Adrenal gland (tissue), 12 donors: Measurements from ENCODE around the gene SMG9. TPM values are rescaled to one million over a fixed set of nuclear protein-coding genes. Genes with fewer than 3 reads are reported as not detected.

Source experiments
- DNase-seq, 7 donors: peaks; one replicate each; pipeline ENCODE4 v3.0.0-alpha.2; 2019 to 2020
- H3K27ac ChIP-seq, 5 donors: fragments of 200-600 bp; sonication (generic) in 4 of 5; 1 replicate in 3 of 5; 2 replicates in 2 of 5; pipeline versions ENCODE4 v1.5.1 to v1.8.0; 2016 to 2020; ENCODE audit warnings: mild to moderate bottlenecking in 1 of 5
- H3K27me3 ChIP-seq: fragments of 200-600 bp; 2 replicates; pipeline ENCODE4 v1.8.0; 2021
- H3K36me3 ChIP-seq, 2 donors: fragments of 200-600 bp; replicated peaks in 1 of 2; 1 replicate in 1 of 2; 2 replicates in 1 of 2; pipeline versions ENCODE4 v1.5.1 to v1.8.0; 2018 to 2022
- H3K4me1 ChIP-seq, 2 donors: fragments of 200-600 bp; replicated peaks in 1 of 2; 1 replicate in 1 of 2; 2 replicates in 1 of 2; pipeline versions ENCODE4 v1.5.1 to v1.8.0; 2018 to 2021
- H3K4me3 ChIP-seq, 4 donors: fragments of 200-600 bp; sonication (generic) in 3 of 4; one replicate each; pipeline ENCODE4 v1.5.1; 2016 to 2018
- H3K9me3 ChIP-seq, 3 donors: fragments of 200-600 bp; sonication (generic) in 1 of 3; replicated peaks in 1 of 3; 1 replicate in 2 of 3; 2 replicates in 1 of 3; pipeline versions ENCODE4 v1.5.1 to v1.8.0; 2016 to 2021
- CTCF ChIP-seq, 6 experiments: fragments of 450-650 bp in 4 of 6; fragments of 200-600 bp in 2 of 6; sonication (generic) in 1 of 6; IDR thresholded peaks; 1 replicate in 5 of 6; 2 replicates in 1 of 6; pipeline versions ENCODE4 v1.5.1 to v1.8.0; 2016 to 2021; ENCODE audit warnings: antibody characterized with exemption in 6 of 6, mild to moderate bottlenecking in 2 of 6, moderate library complexity in 1 of 6
- POLR2A ChIP-seq, 2 donors: fragments of 450-650 bp; IDR thresholded peaks; one replicate each; pipeline ENCODE4 v1.6.1; 2017; ENCODE audit warnings: antibody characterized with exemption in 2 of 2, mild to moderate bottlenecking in 2 of 2, moderate library complexity in 1 of 2
- WGBS, 4 donors: extraction: QIAGEN DNeasy Blood & Tissue Kit in 2 of 4; methylation state at CpG; one replicate each; pipeline versions ENCODE4 v1.1.5 to v1.1.7; 2013 to 2017; 5-methylcytosine and 5-hydroxymethylcytosine counted together
- intact Hi-C, 2 donors: fragments of 100-400 bp; cut with DNase I; formaldehyde crosslinking; loops; one replicate each; pipeline versions ENCODE4 v1.14.1 to v1.15.0; 2022 to 2023
- polyA plus RNA-seq, 3 donors: library from polyadenylated mRNA; stranded (reverse); fragments of 200-250 nt in 2 of 3; fragments of 350-450 nt in 1 of 3; fragmentation: Illumina TruSeq in 1 of 3; extraction: RNeasy Lipid Tissue Mini Kit (QIAGEN cat#74804) in 1 of 3; gene quantifications; one replicate each; pipeline ENCODE4 v1.2.3, GENCODE V29; 2013 to 2014
- total RNA-seq, 9 donors: library from RNA; depleted of rRNA in 4 of 9; stranded (reverse); fragments of >200 nt in 4 of 9; fragments of 120-200 nt in 1 of 9; fragmentation: NEBNext Ultra II Directional in 1 of 9; extraction: Animal tissue kit (Norgen Biotek cat#: 25700) in 1 of 9; gene quantifications; one replicate each; pipeline versions ENCODE4 v1.1.0 to v1.2.4, GENCODE V29; 2013 to 2023
- donor health status: healthy with polysubstance abuse.
- donor health status: Bipolar disorder and iron deficiency.
- donor health status: DM: yes; HTN: yes; CAD: no.
- donor health status: DM: no; HTN: no; CAD: no.
- donor health status: DM: no; HTN: no; CAD: no.
- donor health status: DM: yes; HTN: yes; CAD: no.

SMG9 gene
- total and polyA plus RNA-seq, 12 donors, result 19.4 to 63.2 (median 42.8) TPM

DNA sequence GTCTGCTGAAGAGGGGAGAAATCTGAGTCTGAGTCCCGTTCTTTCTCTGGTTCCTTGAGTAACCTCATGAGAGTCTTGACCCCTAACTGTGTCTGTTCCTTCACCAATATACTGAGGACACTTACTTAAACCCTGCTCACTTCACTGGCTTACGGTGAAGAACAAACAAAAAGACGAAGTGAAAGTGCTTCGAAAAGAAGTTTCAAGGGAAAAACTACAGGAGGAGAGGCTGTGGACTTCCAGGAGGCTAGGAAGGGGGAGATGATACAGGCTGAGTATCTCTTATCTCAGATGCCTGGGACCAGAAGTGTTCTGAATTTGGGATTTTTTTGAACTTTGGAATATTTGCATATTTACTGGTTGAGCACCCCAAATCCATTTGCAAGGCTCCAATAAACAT is 6.1 kb downstream of the SMG9 start:
- Histone ChIP-seq H3K9me3 (no peaks in the 10 kb centered on the region), H3K27me3 (no peaks in the 10 kb centered on the region), H3K4me3 (no peak overlapping the region), H3K36me3 (peaks cover 0 to 71% of the 10 kb centered on the region in 2 donors), H3K4me1 (peaks cover 16 to 20% of the 10 kb centered on the region in 2 donors), H3K27ac (no peak overlapping the region)
- TF ChIP-seq POLR2A (IDR thresholded peaks at IDR 0.05) (no peak), CTCF (IDR thresholded peaks at IDR 0.05) (no peak)
- WGBS, 4 donors, result 77 to 82% (median 80%) methylated on average over 4 of the region's 4 CpGs
- DNase-seq, result no peak
- intact Hi-C loops, result loop anchor here in 1 of 2 donors (5.0 kb wide), 1 partner anchor 34 kb away; the partner anchor contains the start of gene KCNN4

DNA sequence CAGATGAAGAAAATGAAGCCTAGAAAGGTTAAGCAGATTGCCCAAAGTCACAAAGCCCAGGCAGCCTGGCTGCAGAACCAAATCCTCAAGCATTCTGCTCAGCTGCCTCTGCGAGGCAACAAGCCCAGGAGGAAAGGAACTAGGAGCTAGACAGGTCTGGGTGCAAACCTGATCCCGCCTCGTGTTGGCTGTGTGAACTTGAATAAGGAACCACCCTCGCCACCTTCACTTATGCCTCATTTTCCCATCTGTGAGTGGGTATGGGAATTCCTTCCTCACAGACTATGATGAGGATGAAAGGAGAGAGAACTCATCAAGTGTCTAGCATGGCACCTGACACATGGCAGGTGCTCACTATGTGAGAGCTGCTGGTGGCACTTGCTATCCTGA is 6.6 kb downstream of the SMG9 start:
- Histone ChIP-seq H3K27me3 (no peaks in the 10 kb centered on the region), H3K36me3 (peaks cover 0 to 72% of the 10 kb centered on the region in 2 donors), H3K4me3 (no peak overlapping the region), H3K4me1 (peaks cover 11 to 15% of the 10 kb centered on the region in 2 donors), H3K27ac (no peak overlapping the region), H3K9me3 (no peaks in the 10 kb centered on the region)
- no peak for TF ChIP-seq POLR2A (IDR thresholded peaks at IDR 0.05)
- no peak for TF ChIP-seq CTCF (IDR thresholded peaks at IDR 0.05)
- DNase-seq, result no peak
- intact Hi-C loops, result loop anchor here in 1 of 2 donors (5.0 kb wide), 1 partner anchor 34 kb away; the partner anchor contains the start of gene KCNN4
- WGBS, 4 donors, result 82 to 92% (median 90%) methylated on average over 4 of the region's 4 CpGs

- Histone ChIP-seq H3K4me3 (no peak overlapping the region), H3K27ac (no peak overlapping the region), H3K27me3 (no peaks in the 10 kb centered on the region), H3K9me3 (no peaks in the 10 kb centered on the region), H3K36me3 (peaks cover 0 to 73% of the 10 kb centered on the region in 2 donors), H3K4me1 (peaks cover 6 to 10% of the 10 kb centered on the region in 2 donors)
- WGBS, 4 donors, result 80 to 93% (median 88%) methylated on average over 8 to 16 of the region's 16 CpGs
- no peak for TF ChIP-seq POLR2A (IDR thresholded peaks at IDR 0.05)
- no peak for TF ChIP-seq CTCF (IDR thresholded peaks at IDR 0.05)
- intact Hi-C loops, result loop anchor here (2.0 to 5.0 kb wide), 2 partner anchors 35 to 37 kb away; partner anchors contain the start of gene KCNN4 (in 1 of the 2)
- DNase-seq, result no peak
These were observed 7.1 kb downstream of the SMG9 start for GRCh38 chr19:43747557-43748204.

- 79 to 88% (median 82%) methylated on average over 3 of the region's 3 CpGs for WGBS, 4 donors
- TF ChIP-seq POLR2A (IDR thresholded peaks at IDR 0.05) (no peak), CTCF (IDR thresholded peaks at IDR 0.05) (no peak)
- DNase-seq, result no peak
- Histone ChIP-seq H3K27ac (no peak overlapping the region), H3K9me3 (no peaks in the 10 kb centered on the region), H3K36me3 (peaks cover 0 to 88% of the 10 kb centered on the region in 2 donors), H3K4me3 (no peak overlapping the region), H3K27me3 (no peaks in the 10 kb centered on the region), H3K4me1 (no peaks in the 10 kb centered on the region)
- intact Hi-C loops, result no loop called here
These were observed 11.7 kb downstream of the SMG9 start for GRCh38 chr19:43743059-43743458.
